Measurements from ENCODE around the gene TRABD2B. TPM values are rescaled to one million over a fixed set of nuclear protein-coding genes. Genes with fewer than 3 reads are reported as not detected.

The TRABD2B gene
- polyA plus RNA-seq, 1 of the 3 experiments (the other 2 are of a cell fraction): 0.03 TPM

GRCh38 chr1:47996406-47997226, 569 bp downstream of the TRABD2B start:
- Histone ChIP-seq H2AFZ (ENCODE audit: low read depth) (peak overlapping the region; percentile 46; the same call in 1 of the 2 replicates), H3K9ac (peak overlapping the region; percentile 53), H3K9me2 (no peaks in the 10 kb centered on the region), H4K20me1 (ENCODE audit: insufficient read depth) (no peaks in the 10 kb centered on the region), H3K79me2 (ENCODE audit: insufficient read depth) (no peaks in the 10 kb centered on the region), H3K4me2 (peak overlapping the region; percentile 88), H3K9me3 (no peaks in the 10 kb centered on the region), H3K36me3 (replicated peaks in 1 of 2; ENCODE audit: control insufficient read depth in 1 of 2, insufficient read depth in 2 of 2, low read length in 1 of 2) (no peaks in the 10 kb centered on the region), H3F3A (replicated peaks; ENCODE audit: insufficient read depth) (no peaks in the 10 kb centered on the region), H3K27ac (ENCODE audit: low read depth in 2 of 2, low read length in 1 of 2) (no peak overlapping the region), H3K4me3 (ENCODE audit: low read depth in 2 of 2, low read length in 1 of 2) (peak overlapping the region; percentile 56 to 65), H3K27me3 (ENCODE audit: insufficient read depth) (peaks cover 4% of the 10 kb centered on the region; the same call in 1 of the 2 replicates), H3K4me1 (ENCODE audit: control insufficient read depth in 1 of 2, insufficient read depth in 2 of 2, low read depth in 1 of 2, low read length in 1 of 2) (peaks cover 0 to 9% of the 10 kb centered on the region in 2 experiments; a peak in 2 of 4 replicates)
- ChIA-PET POLR2A (no interaction called here), CTCF (interaction anchor here (0.6 to 3.4 kb wide), 46 partner anchors 10 to 286 kb away, joined by 3 to 92 read pairs (median 5); no protein-coding TSS in a partner anchor)
- no peak for TF ChIP-seq SMC3 (IDR thresholded peaks at IDR 0.05; ENCODE audit: low read depth, low read length)
- 45% methylated on average over 15 of the region's 80 CpGs for WGBS (ENCODE audit: low lambda C conversion rate)
- peak; percentile 77 for DNase-seq

GRCh38 chr1:47996060-47996405, 1.2 kb downstream of the TRABD2B start:
- no peak for DNase-seq
- no peak overlapping the region for H2AFZ ChIP-seq (ENCODE audit: low read depth)
- H3K9ac ChIP-seq: no peak overlapping the region
- H3K4me1 ChIP-seq (ENCODE audit: control insufficient read depth in 1 of 2, insufficient read depth in 2 of 2, low read depth in 1 of 2, low read length in 1 of 2): peaks cover 0 to 9% of the 10 kb centered on the region in 2 experiments; a peak in 2 of 4 replicates
- peaks cover 4% of the 10 kb centered on the region; the same call in 1 of the 2 replicates for H3K27me3 ChIP-seq (ENCODE audit: insufficient read depth)
- POLR2A ChIA-PET: no interaction called here
- no peaks in the 10 kb centered on the region for H3K36me3 ChIP-seq (replicated peaks in 1 of 2; ENCODE audit: control insufficient read depth in 1 of 2, insufficient read depth in 2 of 2, low read length in 1 of 2)
- H3K27ac ChIP-seq (ENCODE audit: low read depth in 2 of 2, low read length in 1 of 2): no peak overlapping the region
- TF ChIP-seq EP300 (IDR thresholded peaks at IDR 0.05; ENCODE audit: borderline replicate concordance in 1 of 2, low read depth in 1 of 2, low read length in 1 of 2) (no peak), PBX3 (IDR thresholded peaks at IDR 0.05) (no peak), CHD2 (IDR thresholded peaks at IDR 0.05; ENCODE audit: low read length, partially characterized antibody) (no peak), RFX5 (IDR thresholded peaks at IDR 0.05; ENCODE audit: low read length) (no peak), YY1 (IDR thresholded peaks at IDR 0.05; ENCODE audit: low read depth) (no peak), JUND (IDR thresholded peaks at IDR 0.05) (no peak)
- no peak overlapping the region; the same call in 1 of the 2 replicates for H3K4me2 ChIP-seq
- no peak overlapping the region for H3K4me3 ChIP-seq (ENCODE audit: low read depth in 2 of 2, low read length in 1 of 2)
- H4K20me1 ChIP-seq (ENCODE audit: insufficient read depth): no peaks in the 10 kb centered on the region
- CTCF ChIA-PET: interaction anchor here (1.3 to 3.1 kb wide), 4 partner anchors 64 to 269 kb away, joined by 3 to 18 read pairs (median 4); no protein-coding TSS in a partner anchor
- WGBS (ENCODE audit: low lambda C conversion rate): 87% methylated on average over 7 of the region's 7 CpGs
- H3K9me3 ChIP-seq: no peaks in the 10 kb centered on the region
- no peaks in the 10 kb centered on the region for H3K79me2 ChIP-seq (ENCODE audit: insufficient read depth)
- H3F3A ChIP-seq (replicated peaks; ENCODE audit: insufficient read depth): no peaks in the 10 kb centered on the region
- H3K9me2 ChIP-seq: no peaks in the 10 kb centered on the region

GRCh38 chr1:47995306-47996050, 1.7 kb downstream of the TRABD2B start:
- Histone ChIP-seq H3K4me3 (ENCODE audit: low read depth in 2 of 2, low read length in 1 of 2) (no peak overlapping the region), H3K4me1 (ENCODE audit: control insufficient read depth in 1 of 2, insufficient read depth in 2 of 2, low read depth in 1 of 2, low read length in 1 of 2) (peaks cover 0 to 9% of the 10 kb centered on the region in 2 experiments; a peak in 2 of 4 replicates), H3K4me2 (no peak overlapping the region; the same call in 1 of the 2 replicates), H3K9ac (no peak overlapping the region), H2AFZ (ENCODE audit: low read depth) (no peak overlapping the region), H3K9me2 (no peaks in the 10 kb centered on the region), H3K9me3 (no peaks in the 10 kb centered on the region), H3K27ac (ENCODE audit: low read depth in 2 of 2, low read length in 1 of 2) (no peak overlapping the region), H3K36me3 (replicated peaks in 1 of 2; ENCODE audit: control insufficient read depth in 1 of 2, insufficient read depth in 2 of 2, low read length in 1 of 2) (no peaks in the 10 kb centered on the region), H3K79me2 (ENCODE audit: insufficient read depth) (no peaks in the 10 kb centered on the region), H4K20me1 (ENCODE audit: insufficient read depth) (no peaks in the 10 kb centered on the region), H3F3A (replicated peaks; ENCODE audit: insufficient read depth) (no peaks in the 10 kb centered on the region), H3K27me3 (ENCODE audit: insufficient read depth) (peaks cover 4% of the 10 kb centered on the region; the same call in 1 of the 2 replicates)
- WGBS (ENCODE audit: low lambda C conversion rate): 88% methylated on average over 6 of the region's 8 CpGs
- no peak for DNase-seq
- POLR2A ChIA-PET: no interaction called here
- no peak for TF ChIP-seq FOXJ3 (CRISPR knock-in tag; IDR thresholded peaks at IDR 0.05)
- CTCF ChIA-PET: interaction anchor here (0.7 to 3.1 kb wide), 6 partner anchors 8 to 269 kb away, joined by 3 to 18 read pairs (median 3); no protein-coding TSS in a partner anchor

Measured in SK-N-SH (cell line).